Measurements from ENCODE around the gene SBNO2.

Gene SBNO2

GRCh38 chr19:1085676-1086442 is 88.2 kb downstream of the SBNO2 start:
- no peak for DNase-seq (ENCODE audit: extremely low read depth, low read depth)
- no peak for TF ChIP-seq CTCF (IDR thresholded peaks at IDR 0.05; ENCODE audit: low read depth, low read length)

GRCh38 chr19:1085053-1085658 is 88.9 kb downstream of the SBNO2 start:
- DNase-seq (ENCODE audit: extremely low read depth, low read depth) = no peak
- TF ChIP-seq CTCF (IDR thresholded peaks at IDR 0.05; ENCODE audit: low read depth, low read length) = no peak

- no peak for TF ChIP-seq CTCF (IDR thresholded peaks at IDR 0.05; ENCODE audit: low read depth, low read length)
- DNase-seq (ENCODE audit: extremely low read depth, low read depth) = no peak
These were observed 89.8 kb downstream of the SBNO2 start for GRCh38 chr19:1084024-1084868.

GRCh38 chr19:1082928-1083816 is 90.9 kb downstream of the SBNO2 start:
- no peak for DNase-seq (ENCODE audit: extremely low read depth, low read depth)
- TF ChIP-seq CTCF (IDR thresholded peaks at IDR 0.05; ENCODE audit: low read depth, low read length) = no peak

GRCh38 chr19:1082165-1082927 is 91.7 kb downstream of the SBNO2 start:
- TF ChIP-seq CTCF (IDR thresholded peaks at IDR 0.05; ENCODE audit: low read depth, low read length) = no peak
- DNase-seq (ENCODE audit: extremely low read depth, low read depth) = no peak

Measured in AG09319 (cell line).